Measurements from ENCODE around the gene RNF31. TPM values are rescaled to one million over a fixed set of nuclear protein-coding genes. Genes with fewer than 3 reads are reported as not detected.
"Not testable (repeated sequence)": the region's sequence is repeated elsewhere in the genome, so short reads cannot be mapped to it uniquely, and the experiment has no call there.

The RNF31 gene
- total RNA-seq, 6 experiments from 2014 or later, result 38.5 to 53.6 (median 47.2) TPM

- Mint-ChIP-seq H3K4me3 (no peak overlapping the region; the same call in 1 of the 2 replicates), H3K36me3 (ENCODE audit: low read depth) (peaks cover 50% of the 10 kb centered on the region), H3K4me1 (ENCODE audit: low read depth) (peaks cover 36% of the 10 kb centered on the region), H3K9me3 (peaks cover 10% of the 10 kb centered on the region), H3K27ac (peak overlapping the region; percentile 35), H3K27me3 (ENCODE audit: insufficient read depth) (no peaks in the 10 kb centered on the region; the same call in none of the 2 replicates)
- TF ChIP-seq, protein P1, sequence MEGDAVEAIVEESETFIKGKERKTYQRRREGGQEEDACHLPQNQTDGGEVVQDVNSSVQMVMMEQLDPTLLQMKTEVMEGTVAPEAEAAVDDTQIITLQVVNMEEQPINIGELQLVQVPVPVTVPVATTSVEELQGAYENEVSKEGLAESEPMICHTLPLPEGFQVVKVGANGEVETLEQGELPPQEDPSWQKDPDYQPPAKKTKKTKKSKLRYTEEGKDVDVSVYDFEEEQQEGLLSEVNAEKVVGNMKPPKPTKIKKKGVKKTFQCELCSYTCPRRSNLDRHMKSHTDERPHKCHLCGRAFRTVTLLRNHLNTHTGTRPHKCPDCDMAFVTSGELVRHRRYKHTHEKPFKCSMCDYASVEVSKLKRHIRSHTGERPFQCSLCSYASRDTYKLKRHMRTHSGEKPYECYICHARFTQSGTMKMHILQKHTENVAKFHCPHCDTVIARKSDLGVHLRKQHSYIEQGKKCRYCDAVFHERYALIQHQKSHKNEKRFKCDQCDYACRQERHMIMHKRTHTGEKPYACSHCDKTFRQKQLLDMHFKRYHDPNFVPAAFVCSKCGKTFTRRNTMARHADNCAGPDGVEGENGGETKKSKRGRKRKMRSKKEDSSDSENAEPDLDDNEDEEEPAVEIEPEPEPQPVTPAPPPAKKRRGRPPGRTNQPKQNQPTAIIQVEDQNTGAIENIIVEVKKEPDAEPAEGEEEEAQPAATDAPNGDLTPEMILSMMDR (IDR thresholded peaks at IDR 0.05), result no peak
- no peak for DNase-seq
Measured at GRCh38 chr14:24198814-24199524, 51.7 kb downstream of the RNF31 start.

DNA sequence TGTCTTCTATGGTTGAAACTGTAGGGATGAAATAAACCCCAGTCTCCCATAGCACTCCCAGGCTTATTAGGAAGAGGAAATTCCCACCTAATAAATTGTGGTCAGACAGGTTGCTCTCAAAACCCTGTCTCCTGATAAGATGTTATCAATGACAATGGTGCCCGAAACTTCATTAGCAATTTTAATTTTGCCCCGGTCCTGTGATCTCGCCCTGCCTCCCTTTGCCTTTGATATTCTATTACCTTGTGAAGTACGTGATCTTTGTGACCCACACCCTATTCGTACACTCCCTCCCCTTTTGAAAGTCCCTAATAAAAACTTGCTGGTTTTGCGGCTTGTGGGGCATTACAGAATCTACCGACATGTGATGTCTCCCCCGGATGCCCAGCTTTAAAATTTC, 55.2 kb downstream of the RNF31 start:
- H3K27ac Mint-ChIP-seq; DNase-seq; H3K27me3 Mint-ChIP-seq (ENCODE audit: insufficient read depth); H3K4me3 Mint-ChIP-seq: not testable (repeated sequence)
- peaks cover 13% of the 10 kb centered on the region for H3K4me1 Mint-ChIP-seq (ENCODE audit: low read depth)
- H3K9me3 Mint-ChIP-seq, result peaks cover 10% of the 10 kb centered on the region
- peaks cover 63% of the 10 kb centered on the region for H3K36me3 Mint-ChIP-seq (ENCODE audit: low read depth)

DNA sequence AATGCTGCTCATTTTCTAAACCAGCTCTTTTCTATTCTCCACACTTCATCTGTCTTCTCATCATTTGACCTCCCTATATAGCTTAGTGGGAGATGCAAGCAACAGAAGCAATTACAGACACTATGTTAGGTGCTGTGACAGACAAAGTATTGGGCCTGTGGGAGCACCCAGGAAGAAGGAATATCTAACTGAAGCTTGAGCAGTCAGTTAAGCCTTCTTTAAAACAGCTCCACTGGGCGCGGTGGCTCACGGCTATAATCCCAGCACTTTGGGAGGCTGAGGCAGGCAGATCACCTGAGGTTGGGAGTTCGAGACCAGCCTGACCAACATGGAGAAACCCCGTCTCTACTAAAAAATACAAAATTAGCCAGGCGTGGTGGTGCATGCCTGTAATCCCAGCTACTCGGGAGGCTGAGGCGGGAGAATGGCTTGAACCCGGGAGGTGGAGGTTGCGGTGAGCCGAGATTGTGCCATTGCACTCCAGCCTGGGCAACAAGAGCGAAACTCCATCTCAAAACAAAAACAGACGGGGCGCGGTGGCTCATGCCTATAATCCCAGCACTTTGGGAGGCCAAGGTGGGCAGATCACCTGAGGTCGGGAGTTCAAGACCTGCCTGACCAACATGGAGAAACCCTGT, 56.1 kb downstream of the RNF31 start:
- not testable (repeated sequence) for H3K27ac Mint-ChIP-seq; DNase-seq; H3K27me3 Mint-ChIP-seq (ENCODE audit: insufficient read depth); H3K4me3 Mint-ChIP-seq
- Mint-ChIP-seq H3K9me3 (peaks cover 10% of the 10 kb centered on the region), H3K36me3 (ENCODE audit: low read depth) (peaks cover 71% of the 10 kb centered on the region), H3K4me1 (ENCODE audit: low read depth) (peaks cover 11% of the 10 kb centered on the region)

DNA sequence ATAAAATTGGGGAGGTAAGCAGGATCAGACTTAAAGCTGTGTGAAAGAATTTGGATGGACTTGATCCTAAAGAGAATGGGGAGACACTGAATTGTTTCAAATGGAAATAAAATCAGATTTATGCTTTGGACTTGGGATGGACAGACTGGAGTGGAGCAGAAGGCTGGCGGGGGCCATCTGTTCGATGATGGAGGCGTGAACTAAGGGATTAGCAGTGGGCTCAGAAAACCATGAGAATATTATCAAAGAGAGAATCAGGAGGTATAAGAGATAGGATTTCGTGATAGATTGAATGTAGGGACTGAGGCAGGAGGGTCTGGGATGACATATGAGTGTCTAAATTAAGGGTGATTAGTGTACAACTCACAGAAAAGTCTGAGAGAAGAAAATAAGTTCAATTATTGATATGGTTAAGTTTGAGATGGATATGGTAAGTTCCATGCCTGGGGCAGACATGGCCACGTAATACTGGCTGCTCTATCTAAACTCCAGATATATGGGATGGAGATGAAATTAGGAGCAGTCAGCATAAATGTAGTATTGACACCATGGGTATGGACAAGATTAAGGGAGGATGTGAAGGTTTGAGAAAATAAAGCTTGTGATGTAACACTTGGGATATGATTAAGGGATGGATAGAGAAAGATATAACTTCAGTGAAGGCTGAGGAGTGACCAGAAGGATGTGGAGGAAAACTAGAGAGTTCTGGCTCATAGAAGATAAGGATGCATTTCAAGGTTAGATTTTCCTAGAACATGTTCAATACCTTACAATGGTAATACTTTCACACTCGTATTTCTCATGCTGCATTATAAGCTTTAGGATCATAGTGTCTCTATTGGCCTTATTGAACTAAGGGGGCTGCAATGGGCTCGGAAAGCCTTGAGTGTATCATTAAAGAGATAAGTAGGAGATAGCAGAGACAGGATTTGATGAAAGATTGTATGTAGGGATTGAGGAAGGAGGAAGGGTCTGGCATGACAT, 57.2 kb downstream of the RNF31 start:
- DNase-seq, result no peak
- H3K27ac Mint-ChIP-seq, result no peak overlapping the region
- TF ChIP-seq, protein P1 (IDR thresholded peaks at IDR 0.05), result no peak
- peaks cover 62% of the 10 kb centered on the region for H3K36me3 Mint-ChIP-seq (ENCODE audit: low read depth)
- H3K27me3 Mint-ChIP-seq (ENCODE audit: insufficient read depth), result no peaks in the 10 kb centered on the region; the same call in 1 of the 2 replicates
- no peak overlapping the region for H3K4me3 Mint-ChIP-seq
- peaks cover 10% of the 10 kb centered on the region for H3K9me3 Mint-ChIP-seq
- H3K4me1 Mint-ChIP-seq (ENCODE audit: low read depth), result peaks cover under 1% of the 10 kb centered on the region; the same call in 1 of the 2 replicates

GRCh38 chr14:24206260-24207103, 59.2 kb downstream of the RNF31 start:
- H3K4me3 Mint-ChIP-seq, result no peak overlapping the region
- peaks cover 7% of the 10 kb centered on the region for H3K9me3 Mint-ChIP-seq
- peaks cover 61% of the 10 kb centered on the region for H3K36me3 Mint-ChIP-seq (ENCODE audit: low read depth)
- H3K4me1 Mint-ChIP-seq (ENCODE audit: low read depth), result peaks cover 3% of the 10 kb centered on the region
- DNase-seq, result no peak
- TF ChIP-seq, protein P1 (IDR thresholded peaks at IDR 0.05), result no peak
- H3K27me3 Mint-ChIP-seq (ENCODE audit: insufficient read depth), result no peaks in the 10 kb centered on the region; the same call in 1 of the 2 replicates
- H3K27ac Mint-ChIP-seq, result no peak overlapping the region
